NT2/D1 (cell line): ENCODE data around the gene USE1.

Experiments used
- SUZ12 ChIP-seq: IDR thresholded peaks from 2 replicates; pipeline ENCODE4 v1.6.1; 2011; ENCODE audit not compliant: insufficient read length, insufficient read depth; ENCODE audit errors: extremely low read depth
- ZNF274 ChIP-seq: IDR thresholded peaks from 2 replicates; pipeline ENCODE4 v1.6.1; 2011; ENCODE audit warnings: mild to moderate bottlenecking, low read depth, low read length

GRCh38 chr19:17202249-17202648 lies 12.9 kb upstream of the USE1 start:
- no peak for TF ChIP-seq SUZ12
- TF ChIP-seq ZNF274: no peak
